HG02759 (cell line): ENCODE measurements around the gene AGPS.
A peak's percentile ranks its signal among the peaks of the same experiment; 100 is the strongest.

ENCODE experiments used
- ATAC-seq: cut with Tn5 transposase; IDR thresholded peaks from one replicate; pipeline ENCODE4 v1.9.1; 2021; ENCODE audit warnings: mild to moderate bottlenecking, moderate library complexity; ENCODE audit not compliant: unreplicated experiment

Gene AGPS

DNA sequence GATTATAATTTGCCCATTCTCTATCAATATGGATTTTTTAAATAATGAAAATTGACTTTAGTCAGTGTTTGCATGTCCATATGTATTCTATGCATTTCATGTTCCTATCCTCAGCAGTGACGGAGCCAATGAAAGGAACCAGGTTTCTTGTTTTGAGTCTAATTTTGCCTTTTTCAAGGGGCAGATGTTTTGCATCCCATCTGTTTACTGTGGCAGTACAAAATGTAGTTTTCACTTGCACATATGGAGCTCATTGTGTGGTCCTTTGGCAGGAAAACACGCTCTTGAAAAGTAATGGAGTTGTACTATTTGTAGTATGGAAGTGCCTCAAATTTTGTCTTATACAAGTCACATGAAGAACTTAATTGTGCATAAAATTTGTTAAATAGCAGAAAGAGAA, 127.8 kb downstream of the AGPS start:
- no peak for ATAC-seq

DNA sequence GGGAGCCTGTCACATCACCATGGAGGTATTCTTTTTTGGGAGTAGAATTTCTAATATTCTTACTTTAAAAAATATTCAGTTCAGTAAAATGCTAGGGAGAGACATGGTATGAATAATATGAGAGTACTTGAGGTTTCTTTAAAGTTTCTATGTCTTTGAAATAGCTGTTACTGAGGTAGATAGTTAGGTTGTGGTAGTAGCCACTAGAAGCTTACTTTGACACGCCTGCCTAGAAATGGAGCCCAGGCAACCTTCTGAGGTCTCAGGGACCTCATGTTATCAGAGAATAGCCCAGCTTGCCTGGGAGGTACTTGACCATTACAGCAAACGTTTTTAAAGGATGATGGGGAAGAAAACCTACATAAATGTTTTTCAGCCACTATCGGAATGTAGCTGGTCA, 131.2 kb downstream of the AGPS start:
- ATAC-seq, result no peak

DNA sequence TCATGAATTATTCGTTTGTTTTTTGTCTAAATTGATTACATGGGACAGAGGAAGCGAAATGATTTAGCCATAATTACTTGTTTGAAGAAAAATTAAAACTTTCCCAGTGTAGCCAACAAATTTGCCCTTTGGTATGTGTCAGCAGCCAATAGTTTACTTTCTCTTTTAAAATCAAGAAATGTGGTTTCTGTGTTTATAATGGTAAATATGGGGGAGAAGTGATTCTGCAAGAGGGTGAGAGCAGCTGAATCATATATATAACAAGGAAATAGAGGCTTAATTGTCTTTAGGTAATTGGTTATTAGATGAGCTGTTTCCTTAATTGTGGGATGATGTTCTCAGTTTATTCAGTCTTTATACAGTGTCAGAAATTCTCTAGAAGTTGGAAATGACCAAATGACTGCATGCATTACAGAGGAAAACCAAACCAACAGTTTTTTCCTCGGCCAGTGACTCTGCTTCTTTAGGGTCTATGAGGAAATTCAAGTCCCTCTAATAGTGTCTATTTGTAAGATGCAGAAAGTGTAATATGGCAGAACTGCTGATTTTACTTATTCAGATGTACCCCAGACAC, 132.9 kb downstream of the AGPS start:
- ATAC-seq, result no peak

DNA sequence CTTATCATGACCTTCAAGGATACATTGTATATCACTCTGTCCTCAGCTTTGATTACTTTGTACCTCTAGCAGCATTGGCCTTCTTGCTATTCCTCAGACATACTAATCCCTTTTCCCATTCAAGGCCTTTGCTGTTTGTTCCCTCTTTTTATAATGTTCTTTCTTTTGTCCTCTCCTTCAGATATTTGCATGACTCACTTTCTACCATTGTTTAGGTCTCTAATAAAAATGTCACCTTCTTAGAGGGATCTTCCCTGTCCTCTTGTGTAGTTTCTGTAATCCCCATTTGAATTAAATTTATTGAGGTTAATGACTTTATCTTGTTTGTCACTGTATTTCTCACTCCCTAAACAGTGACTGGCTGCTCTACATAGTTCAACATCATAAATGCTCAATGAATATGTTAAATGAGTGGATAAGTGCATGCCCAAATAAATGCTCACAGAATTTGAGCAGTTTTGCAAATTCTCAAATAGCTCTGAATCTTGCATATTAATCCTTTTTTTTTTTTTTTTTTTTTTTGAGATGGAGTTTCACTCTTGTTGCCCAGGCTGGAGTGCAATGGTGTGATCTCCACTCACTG, 135.9 kb downstream of the AGPS start:
- ATAC-seq, result no peak

DNA sequence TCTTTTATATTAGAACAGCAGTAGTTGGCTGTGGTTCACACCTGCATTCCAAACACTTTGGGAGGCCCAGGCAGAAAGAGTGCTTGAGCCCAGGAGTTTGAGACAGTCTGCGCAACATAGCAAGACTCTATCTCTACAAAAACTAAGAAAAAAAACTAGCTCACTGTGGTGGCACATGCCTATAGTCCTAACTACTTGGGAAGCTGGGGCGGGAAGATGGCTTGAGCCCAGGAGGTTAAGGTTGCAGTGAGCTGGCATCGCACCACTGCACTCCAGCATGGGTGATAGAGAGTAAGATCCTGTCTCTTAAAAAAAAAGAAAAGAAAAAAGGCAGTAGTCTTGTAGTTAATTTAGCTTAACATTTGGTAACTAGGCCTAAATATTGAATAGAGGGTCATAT, 136.6 kb downstream of the AGPS start:
- ATAC-seq, result no peak

DNA sequence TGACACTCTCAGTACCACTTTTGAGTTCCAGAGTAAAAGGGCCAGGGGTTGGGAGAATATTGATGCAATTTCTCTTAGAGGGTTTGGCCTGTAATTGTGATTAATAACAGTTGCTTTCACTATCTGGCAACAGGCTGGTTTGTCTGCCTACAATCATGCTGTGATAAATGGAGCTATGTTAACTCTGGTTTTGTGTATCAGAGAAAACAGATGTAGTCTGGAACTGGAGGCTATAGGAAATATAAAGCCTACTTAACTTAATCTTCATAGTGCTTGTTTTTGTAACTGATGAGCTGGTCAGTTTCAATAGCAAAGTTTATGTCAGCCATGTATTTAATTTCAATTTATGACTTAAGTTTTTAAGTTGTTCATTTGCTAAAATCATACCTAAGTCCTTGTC, 138.0 kb downstream of the AGPS start:
- ATAC-seq, result no peak

DNA sequence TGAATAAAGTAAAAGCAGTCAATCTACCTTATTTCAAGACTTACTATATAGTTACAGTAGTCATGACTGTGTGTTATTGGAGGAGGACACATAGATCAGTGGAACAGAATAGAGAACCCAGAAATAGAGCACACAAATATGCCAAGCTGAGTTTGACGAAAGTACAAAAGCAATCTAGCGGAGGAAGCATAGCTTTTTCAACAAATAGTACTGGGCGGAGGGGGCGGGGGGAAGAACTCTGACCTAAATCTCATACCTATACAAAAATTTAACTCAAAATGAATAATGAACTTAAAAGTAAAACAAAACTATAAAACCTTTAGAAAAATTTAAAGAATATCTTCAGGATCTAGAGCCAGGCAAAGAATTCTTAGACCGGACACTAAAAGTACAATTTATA, 139.1 kb downstream of the AGPS start:
- no peak for ATAC-seq

DNA sequence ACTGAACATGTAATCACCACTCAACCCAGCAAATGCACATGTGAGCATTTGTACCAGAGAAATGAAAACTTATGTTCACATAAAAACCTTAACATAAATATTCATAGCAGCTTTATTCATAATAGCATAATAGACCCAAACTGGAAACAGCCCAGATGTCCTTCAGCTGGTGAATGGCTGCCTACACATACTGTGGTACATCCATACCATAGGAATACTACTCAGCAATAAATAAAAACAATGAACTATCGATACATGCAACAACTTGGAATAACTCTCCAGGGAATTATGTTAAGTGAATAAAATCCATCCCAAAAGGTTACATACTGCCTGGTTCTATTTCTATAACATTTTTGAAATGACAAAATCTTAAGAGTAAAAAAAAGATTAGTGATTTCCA, 140.0 kb downstream of the AGPS start:
- ATAC-seq, result no peak

DNA sequence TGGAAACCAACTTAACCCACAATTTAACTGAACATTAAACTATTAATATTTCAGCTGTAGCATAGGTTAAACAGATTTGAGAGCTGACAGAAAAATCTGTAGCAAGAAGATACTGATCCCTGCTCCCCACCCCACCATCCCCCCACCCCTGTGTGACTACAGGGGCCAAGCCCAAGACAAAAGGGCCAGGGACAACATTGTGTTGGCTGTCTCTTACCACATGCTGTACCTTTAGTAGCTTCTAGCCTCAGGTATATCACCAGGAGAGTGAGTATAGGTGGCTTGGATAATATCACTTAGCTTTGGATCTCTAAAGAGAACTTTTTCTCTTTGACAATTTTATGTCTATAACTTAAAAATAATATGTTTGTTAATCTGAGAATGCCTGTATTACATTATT, 140.7 kb downstream of the AGPS start:
- no peak for ATAC-seq

DNA sequence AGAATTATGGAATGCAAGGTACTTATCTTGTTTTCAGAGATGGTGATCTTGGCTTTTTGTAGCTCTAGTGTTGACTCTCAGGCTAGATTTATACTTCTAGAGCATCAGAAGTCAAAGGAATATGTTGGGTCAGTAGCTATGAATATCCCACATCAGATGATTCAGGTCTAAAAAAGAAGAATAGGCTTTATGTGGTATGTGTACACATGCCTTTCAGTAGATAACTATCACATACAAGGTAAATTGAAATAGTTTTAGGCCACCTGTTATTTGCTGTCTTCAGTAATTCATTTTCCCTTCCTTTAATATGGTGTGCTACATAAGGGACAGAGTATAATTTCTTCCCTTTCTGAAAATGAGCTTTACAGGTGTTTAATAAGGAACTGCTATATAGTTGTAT, 142.4 kb downstream of the AGPS start:
- no peak for ATAC-seq

DNA sequence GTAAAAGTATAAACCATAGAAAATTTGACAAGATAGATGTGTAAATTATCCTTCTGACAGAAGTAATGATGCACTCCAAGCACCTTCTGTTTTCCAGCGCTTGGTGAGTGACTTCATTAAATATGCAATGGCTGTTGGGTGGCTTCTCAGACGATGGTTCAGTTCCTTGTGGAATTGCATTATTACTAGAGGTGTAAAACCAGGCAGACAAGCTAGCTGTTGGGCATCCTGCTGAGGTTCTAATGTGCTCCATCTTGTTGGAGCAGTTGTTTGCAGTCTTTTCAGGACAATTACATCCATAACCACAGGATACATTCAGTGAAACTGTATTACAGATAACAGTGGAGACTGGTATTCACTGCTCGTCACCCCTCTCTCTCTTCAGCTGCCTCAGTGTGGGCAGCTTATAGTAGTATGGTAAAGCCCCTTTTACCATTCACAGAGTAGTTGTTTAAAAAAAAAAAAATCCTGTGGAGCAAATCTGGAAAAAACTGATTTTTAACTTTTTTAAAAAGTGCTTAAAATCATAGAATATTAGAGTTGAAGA, 143.5 kb downstream of the AGPS start:
- ATAC-seq, result no peak

DNA sequence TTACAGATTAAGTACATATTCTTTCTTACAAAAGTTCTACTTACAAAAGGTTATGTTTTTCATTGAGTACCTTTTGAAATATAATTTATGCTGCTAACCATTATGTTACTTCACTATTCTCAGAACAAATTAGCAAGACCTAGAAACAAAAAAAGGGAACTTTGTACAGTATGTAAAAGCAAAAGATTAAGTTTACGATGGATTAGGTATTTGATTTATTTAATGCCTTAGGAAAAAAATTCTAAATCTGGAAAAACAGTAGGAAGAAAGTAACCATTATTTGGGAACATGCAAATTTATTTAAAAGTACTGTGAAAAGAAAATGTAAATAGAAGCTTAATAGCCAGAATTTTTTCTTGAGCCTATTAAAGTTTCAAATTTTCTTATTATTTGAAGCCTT, 144.6 kb downstream of the AGPS start:
- ATAC-seq, result no peak

DNA sequence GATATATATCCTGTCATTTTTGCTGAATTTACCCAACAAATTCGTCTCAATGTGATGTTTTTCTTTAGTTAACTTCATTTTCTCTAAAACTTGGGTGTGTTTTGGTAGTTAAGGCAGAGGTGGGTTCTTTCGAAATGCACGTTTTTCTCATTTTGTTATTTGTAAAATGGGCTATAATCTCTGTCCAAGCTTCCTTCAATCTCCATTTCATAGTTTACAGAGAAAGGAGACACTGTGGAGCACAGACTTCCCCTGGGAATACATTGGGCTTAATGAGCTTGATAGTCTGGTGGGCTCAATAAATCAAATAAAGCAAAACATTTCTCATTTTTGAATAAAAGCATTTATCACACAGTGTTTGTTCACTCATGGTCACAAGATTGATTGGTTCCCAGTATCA, 145.1 kb downstream of the AGPS start:
- no peak for ATAC-seq

DNA sequence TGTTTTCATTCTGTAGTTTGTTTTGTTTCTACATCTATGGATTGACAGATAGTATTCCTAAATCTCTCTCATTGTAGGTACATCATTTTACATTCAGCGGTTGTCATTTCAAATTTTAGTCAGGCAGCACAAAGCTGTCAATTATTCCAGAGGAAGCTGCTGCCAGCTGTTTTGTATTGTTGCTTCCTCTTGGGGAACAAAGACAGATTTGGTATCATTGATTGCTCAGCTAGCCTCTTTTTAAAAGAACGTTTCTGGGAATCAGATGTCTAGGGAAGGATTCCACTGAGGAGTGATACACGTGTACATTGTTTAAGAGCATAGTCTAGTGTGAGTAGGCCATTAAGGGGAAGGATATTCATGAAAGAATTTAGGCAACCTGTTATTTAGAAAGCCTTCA, 145.8 kb downstream of the AGPS start:
- ATAC-seq, result no peak

DNA sequence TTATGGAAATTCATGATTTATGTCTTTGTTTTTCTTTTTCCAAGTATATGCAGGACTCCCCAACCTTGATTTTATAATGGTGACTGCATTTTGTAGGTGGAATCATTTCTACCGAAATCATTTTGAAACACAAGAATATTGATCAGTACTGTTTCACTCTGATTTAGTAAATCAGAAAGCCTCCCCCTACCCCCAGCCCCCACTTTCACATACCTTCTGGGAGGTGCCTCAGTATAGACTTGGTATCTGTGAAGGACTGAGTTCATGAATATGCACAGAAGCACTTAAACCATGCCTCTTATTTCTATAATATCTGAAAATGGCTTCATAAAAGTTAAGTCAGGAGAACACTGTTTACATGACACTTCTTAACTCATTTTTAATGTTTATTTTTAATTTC, 147.7 kb downstream of the AGPS start:
- ATAC-seq, result no peak

DNA sequence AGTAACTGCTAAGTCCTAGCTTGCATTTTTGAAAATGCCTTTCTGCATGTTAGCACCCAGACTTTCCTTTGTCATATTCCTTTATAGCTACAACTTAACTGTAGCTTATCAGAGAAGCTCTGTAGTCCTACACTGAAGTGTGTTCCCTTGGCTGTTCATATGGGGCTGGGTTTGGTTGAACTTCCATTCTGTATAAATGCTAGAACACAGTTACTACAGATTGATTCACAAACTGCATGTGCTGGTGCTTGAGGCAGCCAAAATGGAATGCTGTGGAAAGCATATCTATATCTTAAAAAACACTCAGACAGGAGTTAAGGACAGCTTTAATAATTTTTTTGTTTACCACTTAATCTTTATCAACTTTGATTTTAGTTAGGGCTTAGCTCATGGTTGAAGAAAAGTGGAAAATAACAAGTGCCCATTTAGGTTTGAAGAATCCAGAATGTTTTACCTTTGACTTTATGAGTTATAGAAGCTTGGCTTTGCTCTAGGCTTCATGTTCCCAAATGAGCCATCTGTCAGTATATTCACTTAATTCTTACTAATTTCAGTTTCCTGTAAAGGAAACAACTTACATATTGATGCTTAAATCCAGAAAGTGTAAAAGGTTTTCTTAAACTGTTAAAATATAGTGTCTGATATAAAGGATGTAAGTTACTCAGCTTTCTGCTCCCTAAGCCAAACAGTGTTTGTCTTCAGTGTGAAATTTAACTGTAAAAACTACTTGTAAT, 148.9 kb downstream of the AGPS start:
- no peak for ATAC-seq

DNA sequence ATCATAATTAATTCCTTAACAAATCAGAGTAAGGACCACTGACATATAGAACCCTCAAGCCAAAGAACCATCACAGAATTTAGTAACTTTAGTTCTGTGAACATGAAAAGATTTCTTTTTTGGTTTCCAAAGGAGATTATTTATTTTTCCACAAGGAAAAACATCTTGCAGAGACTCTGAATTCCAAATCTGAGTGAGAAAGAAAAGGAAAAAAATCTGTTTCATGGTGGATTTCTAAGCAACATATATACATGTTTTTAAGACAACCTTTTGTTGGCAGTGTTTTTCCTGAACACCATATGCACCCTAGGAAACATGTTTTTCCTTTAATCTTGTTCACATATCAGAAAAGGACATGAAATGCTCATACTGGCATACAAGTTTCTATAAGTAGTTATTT, 149.8 kb downstream of the AGPS start:
- no peak for ATAC-seq

DNA sequence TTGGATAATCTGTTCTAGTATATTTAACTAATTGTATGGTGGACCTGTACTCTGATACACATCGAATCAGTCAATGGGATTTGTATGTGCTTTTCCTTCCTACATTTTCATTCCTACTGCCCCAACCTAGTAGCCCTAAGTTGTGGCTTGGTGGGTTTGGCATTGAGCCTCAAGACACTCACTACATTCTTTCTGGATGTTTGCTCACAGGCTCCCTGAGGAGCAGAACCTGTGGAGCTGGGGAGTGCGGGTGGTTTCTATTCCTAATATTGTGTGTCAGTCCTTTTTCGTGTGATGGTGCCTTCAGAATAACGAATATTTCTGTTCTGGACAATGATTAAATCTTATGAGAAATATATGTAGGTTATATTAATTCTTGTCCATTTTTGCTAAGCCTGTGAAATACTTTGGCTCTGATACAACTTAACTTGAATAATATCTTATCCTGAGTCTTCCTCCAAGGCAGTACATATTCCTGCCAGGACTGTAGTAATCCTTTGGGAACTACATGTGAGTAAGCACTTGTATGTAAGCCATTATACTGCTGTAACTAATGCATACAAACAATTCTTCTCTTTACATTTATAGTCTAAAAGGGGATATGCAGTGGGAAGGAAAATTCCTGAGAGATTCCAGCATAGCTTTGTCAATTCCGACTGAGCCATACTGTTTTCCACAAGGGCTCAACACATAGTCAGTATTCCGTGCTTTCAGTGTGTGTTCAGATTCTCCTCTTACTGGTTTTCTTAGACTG, 150.6 kb downstream of the AGPS start:
- ATAC-seq, result no peak

DNA sequence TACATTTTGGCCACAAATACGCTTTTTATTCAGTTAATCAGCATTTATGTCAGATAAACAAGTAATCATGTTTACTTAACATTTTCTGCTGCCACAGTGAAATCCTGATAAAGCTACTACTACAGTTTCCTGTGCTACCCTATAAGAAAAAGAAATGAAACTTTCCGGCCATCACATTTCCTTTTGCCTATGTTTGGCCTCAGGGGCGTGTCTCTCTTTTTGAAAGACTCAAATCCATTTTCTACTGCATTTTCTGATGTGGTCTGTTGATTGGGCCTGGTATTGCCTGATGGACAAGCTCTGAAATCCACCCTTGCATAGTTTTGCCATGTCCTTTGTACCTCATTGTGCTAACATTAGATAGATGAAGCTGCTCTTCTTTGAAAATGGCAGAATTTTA, 152.6 kb downstream of the AGPS start:
- ATAC-seq, result no peak

DNA sequence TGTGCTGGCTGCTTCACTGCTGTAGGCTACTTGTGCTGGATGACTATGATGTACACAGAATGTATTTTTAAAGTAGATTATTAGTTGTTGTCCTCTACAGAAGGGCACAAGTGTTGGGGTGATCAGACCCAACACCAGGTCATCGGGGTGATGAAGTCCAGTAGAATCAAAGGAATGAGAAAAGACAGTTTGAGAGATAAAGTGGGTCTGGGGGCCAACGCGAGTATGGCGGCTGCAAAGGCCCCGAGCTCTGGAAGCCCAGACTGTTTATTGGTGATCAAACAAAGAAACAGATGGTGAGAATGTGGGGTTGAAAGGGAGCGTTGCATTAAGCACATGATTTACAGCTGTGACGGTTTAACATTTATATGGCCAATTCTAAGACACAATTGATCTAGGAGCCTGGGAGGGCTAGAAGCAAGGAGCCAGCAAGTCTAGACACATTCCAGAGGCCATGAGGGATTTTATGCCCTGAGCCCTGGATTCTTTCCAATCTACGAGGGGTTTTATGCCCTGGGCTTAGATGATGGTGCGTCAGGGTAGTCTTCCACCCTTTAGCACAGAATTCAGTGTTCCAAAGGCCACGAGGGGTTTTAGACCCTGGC, 153.5 kb downstream of the AGPS start:
- no peak for ATAC-seq

DNA sequence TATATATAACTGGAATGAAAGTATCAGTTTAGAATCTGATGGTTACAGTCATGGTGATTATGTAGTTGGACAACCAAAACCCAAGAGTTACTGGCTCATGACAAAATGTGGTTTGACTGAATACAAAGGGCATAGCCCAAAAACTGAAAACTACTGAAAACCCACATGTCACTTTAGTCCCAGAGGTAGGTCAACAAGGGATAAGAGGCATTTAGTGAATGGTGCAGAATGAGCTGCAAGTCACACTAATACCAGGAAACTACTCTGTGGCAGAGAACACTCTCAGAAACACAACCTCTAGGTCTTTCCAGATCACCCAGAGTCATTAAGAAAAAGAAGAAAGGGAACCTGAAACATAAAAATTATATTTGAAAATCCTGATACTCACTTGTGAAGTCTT, 154.5 kb downstream of the AGPS start:
- ATAC-seq, result peak; percentile 94
